HAP-1 (cell line): ENCODE results near the gene SARDH.

ENCODE experiments used
- DNase-seq, 2 experiments: peaks; one replicate each; pipeline ENCODE4 v3.0.0-alpha.2; 2016 to 2020; ENCODE audit warnings: low spot score in 2 of 2
- H3K27me3 ChIP-seq: fragments of 250-450 bp; sonication (Bioruptor Pico); 2 replicates; pipeline ENCODE4 v1.5.1; 2020; ENCODE audit warnings: low read depth, mild to moderate bottlenecking, moderate library complexity
- H3K36me3 ChIP-seq: fragments of 250-450 bp; sonication (Bioruptor Pico); replicated peaks from 2 replicates; pipeline ENCODE4 v1.5.1; 2020; ENCODE audit warnings: mild to moderate bottlenecking
- H3K4me1 ChIP-seq: fragments of 250-450 bp; sonication (Bioruptor Pico); 2 replicates; pipeline ENCODE4 v1.5.1; 2020; ENCODE audit warnings: mild to moderate bottlenecking
- H3K4me3 ChIP-seq: fragments of 250-450 bp; sonication (Bioruptor Pico); 2 replicates; pipeline ENCODE4 v1.5.1; 2020; ENCODE audit warnings: mild to moderate bottlenecking, moderate library complexity
- H3K9me3 ChIP-seq: fragments of 250-450 bp; sonication (Bioruptor Pico); 2 replicates; pipeline ENCODE4 v1.5.1; 2020; ENCODE audit warnings: mild to moderate bottlenecking, moderate library complexity
- in situ Hi-C: fragments of 300-500 bp; cut with MboI; formaldehyde crosslinking; loops from 3 replicates; pipeline ENCODE4 v1.14.3; 2020; ENCODE audit warnings: low sequenced_read_pairs, inconsistent platforms, mixed read lengths

The SARDH gene

GRCh38 chr9:133699546-133699945 lies 38.6 kb downstream of the SARDH start:
- Histone ChIP-seq H3K9me3 (no peaks in the 10 kb centered on the region), H3K36me3 (no peaks in the 10 kb centered on the region), H3K4me1 (no peaks in the 10 kb centered on the region), H3K4me3 (no peak overlapping the region), H3K27me3 (peaks cover 40% of the 10 kb centered on the region)
- in situ Hi-C loops: no loop called here
- no peak for DNase-seq

- no peaks in the 10 kb centered on the region for H3K36me3 ChIP-seq
- H3K4me1 ChIP-seq: no peaks in the 10 kb centered on the region
- in situ Hi-C loops: no loop called here
- H3K9me3 ChIP-seq: no peaks in the 10 kb centered on the region
- no peak for DNase-seq
- H3K27me3 ChIP-seq: peaks cover 26% of the 10 kb centered on the region
- no peak overlapping the region for H3K4me3 ChIP-seq
Observed at GRCh38 chr9:133696071-133696472, 42.1 kb downstream of the SARDH start.

- Histone ChIP-seq H3K4me3 (no peak overlapping the region), H3K4me1 (no peaks in the 10 kb centered on the region), H3K9me3 (no peaks in the 10 kb centered on the region), H3K36me3 (no peaks in the 10 kb centered on the region), H3K27me3 (peaks cover 19% of the 10 kb centered on the region)
- DNase-seq: no peak
- in situ Hi-C loops: no loop called here
Observed at GRCh38 chr9:133694686-133695085, 43.5 kb downstream of the SARDH start.

GRCh38 chr9:133693703-133694529 lies 44.2 kb downstream of the SARDH start:
- Histone ChIP-seq H3K4me3 (no peak overlapping the region), H3K27me3 (peaks cover 19% of the 10 kb centered on the region), H3K4me1 (no peaks in the 10 kb centered on the region), H3K36me3 (no peaks in the 10 kb centered on the region), H3K9me3 (no peaks in the 10 kb centered on the region)
- in situ Hi-C loops: no loop called here
- DNase-seq: no peak

GRCh38 chr9:133693116-133693515 lies 45.0 kb downstream of the SARDH start:
- no peak for DNase-seq
- Histone ChIP-seq H3K9me3 (no peaks in the 10 kb centered on the region), H3K36me3 (no peaks in the 10 kb centered on the region), H3K4me1 (no peaks in the 10 kb centered on the region), H3K4me3 (no peak overlapping the region), H3K27me3 (peaks cover 19% of the 10 kb centered on the region)
- in situ Hi-C loops: no loop called here

- H3K27me3 ChIP-seq: peaks cover 17% of the 10 kb centered on the region
- no peak overlapping the region for H3K4me3 ChIP-seq
- DNase-seq: no peak
- no peaks in the 10 kb centered on the region for H3K4me1 ChIP-seq
- no peaks in the 10 kb centered on the region for H3K36me3 ChIP-seq
- H3K9me3 ChIP-seq: no peaks in the 10 kb centered on the region
- in situ Hi-C loops: no loop called here
Observed at GRCh38 chr9:133692364-133692985, 45.7 kb downstream of the SARDH start.

GRCh38 chr9:133691626-133692363 lies 46.4 kb downstream of the SARDH start:
- in situ Hi-C loops: no loop called here
- Histone ChIP-seq H3K9me3 (no peaks in the 10 kb centered on the region), H3K27me3 (peaks cover 12% of the 10 kb centered on the region), H3K36me3 (no peaks in the 10 kb centered on the region), H3K4me3 (no peak overlapping the region), H3K4me1 (no peaks in the 10 kb centered on the region)
- DNase-seq: no peak

- no peak overlapping the region for H3K4me3 ChIP-seq
- peaks cover 7% of the 10 kb centered on the region for H3K27me3 ChIP-seq
- DNase-seq: no peak
- in situ Hi-C loops: no loop called here
- no peaks in the 10 kb centered on the region for H3K36me3 ChIP-seq
- no peaks in the 10 kb centered on the region for H3K4me1 ChIP-seq
- no peaks in the 10 kb centered on the region for H3K9me3 ChIP-seq
Observed at GRCh38 chr9:133691191-133691590, 47.0 kb downstream of the SARDH start.

- in situ Hi-C loops: no loop called here
- DNase-seq: no peak
- 0 out of 2 replicates have a peak, but pooled peaks cover 2% of the 10 kb centered on the region for H3K27me3 ChIP-seq
Observed at GRCh38 chr9:133690081-133690561, 48.0 kb downstream of the SARDH start.

GRCh38 chr9:133689151-133689763 lies 48.9 kb downstream of the SARDH start:
- H3K36me3 ChIP-seq: no peaks in the 10 kb centered on the region
- no peaks in the 10 kb centered on the region for H3K9me3 ChIP-seq
- no peak for DNase-seq
- in situ Hi-C loops: no loop called here
- no peaks in the 10 kb centered on the region for H3K4me1 ChIP-seq
- H3K4me3 ChIP-seq: no peak overlapping the region
- no peaks in the 10 kb centered on the region for H3K27me3 ChIP-seq

More at GRCh38 chr9:133690081-133690561, 48.0 kb downstream of the SARDH start:
- Histone ChIP-seq H3K9me3 (no peaks in the 10 kb centered on the region), H3K4me1 (no peaks in the 10 kb centered on the region), H3K36me3 (no peaks in the 10 kb centered on the region), H3K4me3 (no peak overlapping the region)

GRCh38 chr9:133687856-133688761 lies 50.0 kb downstream of the SARDH start:
- no peak for DNase-seq
- in situ Hi-C loops: no loop called here
- H3K36me3 ChIP-seq: no peaks in the 10 kb centered on the region
- peaks cover 3% of the 10 kb centered on the region; the same call in 1 of the 2 replicates for H3K27me3 ChIP-seq
- H3K4me3 ChIP-seq: no peak overlapping the region
- H3K4me1 ChIP-seq: no peaks in the 10 kb centered on the region
- no peaks in the 10 kb centered on the region for H3K9me3 ChIP-seq

- H3K4me3 ChIP-seq: no peak overlapping the region
- no peak for DNase-seq
- H3K36me3 ChIP-seq: no peaks in the 10 kb centered on the region
- in situ Hi-C loops: no loop called here
- no peaks in the 10 kb centered on the region for H3K9me3 ChIP-seq
- peaks cover 4% of the 10 kb centered on the region; the same call in 1 of the 2 replicates for H3K27me3 ChIP-seq
- no peaks in the 10 kb centered on the region for H3K4me1 ChIP-seq
Observed at GRCh38 chr9:133686642-133687575, 51.2 kb downstream of the SARDH start.
